ENCODE data around the gene UBE2N.
"Not testable (repeated sequence)": the region's sequence is repeated elsewhere in the genome, so short reads cannot be mapped to it uniquely, and the experiment has no call there.

The UBE2N gene

GRCh38 chr12:93415723-93416464 is 25.9 kb downstream of the UBE2N start:
- no peak for DNase-seq (ENCODE audit: low read depth in 1 of 2, low spot score in 1 of 2)

- no peak for DNase-seq (ENCODE audit: low read depth in 1 of 2, low spot score in 1 of 2)
Measured at GRCh38 chr12:93413064-93413463, 28.7 kb downstream of the UBE2N start.

DNA sequence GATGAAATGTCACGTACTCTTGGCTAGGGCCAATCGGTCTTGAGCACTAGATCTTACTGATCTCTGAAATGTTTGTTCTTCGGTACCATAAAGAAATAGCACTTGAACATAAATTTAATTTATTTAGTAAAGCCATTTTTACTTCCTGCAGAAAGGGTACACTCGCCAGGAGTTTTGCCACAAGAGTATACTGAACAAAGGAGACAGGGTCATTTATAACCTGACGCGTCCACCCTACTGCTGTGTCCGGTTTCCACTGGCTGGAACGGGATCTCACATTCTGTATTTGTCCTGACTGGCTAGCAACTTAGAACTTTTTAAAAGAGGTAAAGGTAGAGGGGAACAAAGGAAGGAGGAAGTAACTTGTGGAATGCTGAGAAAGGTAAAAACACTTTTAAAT is 29.4 kb downstream of the UBE2N start:
- DNase-seq (ENCODE audit: low read depth in 1 of 2, low spot score in 1 of 2): not testable (repeated sequence)

- DNase-seq (ENCODE audit: low read depth in 1 of 2, low spot score in 1 of 2): not testable (repeated sequence)
Measured at GRCh38 chr12:93411060-93411459, 30.7 kb downstream of the UBE2N start.

DNA sequence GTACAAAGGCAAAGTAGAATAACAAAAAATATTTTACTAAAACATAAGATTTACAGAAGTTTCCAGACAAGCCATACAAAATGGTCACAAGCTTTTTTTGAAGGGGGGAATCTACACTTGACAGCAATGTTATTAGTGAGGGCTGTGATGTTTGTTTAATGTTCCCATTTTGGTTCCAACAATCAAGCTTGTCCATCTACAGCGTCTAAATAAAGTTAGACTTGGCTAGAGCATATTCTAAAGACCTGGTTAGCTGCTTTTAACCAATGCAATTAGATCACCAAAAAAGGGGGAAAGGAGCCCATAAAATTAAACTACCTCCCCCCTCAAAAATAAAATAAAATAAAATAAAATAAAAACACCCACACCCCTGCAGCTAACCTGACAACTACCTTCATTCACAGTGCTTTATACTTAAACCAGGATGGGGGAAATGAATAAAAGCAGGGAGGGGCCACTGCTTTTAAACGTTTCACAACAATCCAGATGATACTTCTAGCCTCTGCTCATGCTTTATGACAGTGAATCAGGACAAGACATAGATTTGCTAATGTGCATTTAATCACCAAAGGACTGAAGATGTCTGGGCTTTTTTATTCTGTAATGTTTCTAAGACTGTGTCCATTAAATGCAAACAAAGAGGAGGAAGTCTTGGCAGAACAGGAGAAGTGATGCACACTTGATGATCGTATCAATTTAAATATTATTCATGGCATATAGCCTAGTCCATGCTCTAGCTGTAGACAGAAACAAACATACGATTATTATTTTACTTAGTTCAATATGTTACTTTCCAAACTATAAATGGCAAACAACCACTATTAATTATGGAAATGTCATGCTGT is 32.2 kb downstream of the UBE2N start:
- not testable (repeated sequence) for DNase-seq (ENCODE audit: low read depth in 1 of 2, low spot score in 1 of 2)

- DNase-seq (ENCODE audit: low read depth in 1 of 2, low spot score in 1 of 2): no peak
Measured at GRCh38 chr12:93408813-93409212, 32.9 kb downstream of the UBE2N start.

- no peak for DNase-seq (ENCODE audit: low read depth in 1 of 2, low spot score in 1 of 2)
Measured at GRCh38 chr12:93407963-93408283, 33.8 kb downstream of the UBE2N start.

DNA sequence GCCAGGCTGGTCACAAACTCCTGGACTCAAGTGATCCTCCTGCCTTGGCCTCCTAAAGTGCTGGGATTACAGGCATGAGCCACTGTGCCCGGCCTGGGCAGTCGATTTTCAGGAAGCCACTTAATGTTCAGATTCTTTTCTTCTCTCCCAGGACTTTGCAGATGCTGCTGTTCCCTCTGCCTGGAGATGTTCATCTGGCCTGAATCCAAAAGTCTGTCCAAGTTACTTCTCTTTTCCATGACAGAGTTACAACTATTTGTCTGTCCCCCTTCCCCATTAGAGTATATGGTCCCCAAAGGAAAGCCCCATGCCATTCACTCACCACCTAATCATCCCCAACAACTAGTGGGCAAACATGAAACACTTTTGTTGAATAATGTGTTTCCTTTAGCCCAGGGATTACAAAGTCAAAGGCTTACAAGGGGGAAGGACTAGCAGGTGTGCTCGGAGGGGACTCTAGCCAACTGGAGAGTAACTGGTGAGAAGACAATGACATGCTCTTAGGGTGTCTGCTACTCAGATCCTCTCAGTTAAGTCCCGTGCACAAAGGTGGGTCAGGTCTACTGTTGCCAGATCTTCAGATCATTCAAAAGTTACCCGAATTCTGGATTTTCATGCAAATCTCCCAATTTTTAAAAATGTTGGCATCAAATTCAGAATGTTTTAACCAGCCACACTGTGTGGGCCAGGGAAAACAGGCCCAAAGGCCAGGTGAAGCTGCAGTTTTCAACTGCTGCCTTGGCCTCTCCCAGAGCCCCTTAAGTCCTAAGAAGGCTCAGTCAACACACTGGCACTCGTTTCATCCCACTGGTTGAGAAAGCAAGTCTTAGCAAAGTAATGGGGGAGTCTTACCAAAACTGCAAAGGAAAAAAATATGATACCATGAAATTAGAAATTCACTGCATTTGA is 34.4 kb downstream of the UBE2N start:
- no peak for DNase-seq (ENCODE audit: low read depth in 1 of 2, low spot score in 1 of 2)

- DNase-seq (ENCODE audit: low read depth in 1 of 2, low spot score in 1 of 2): no peak
Measured at GRCh38 chr12:93404961-93405849, 36.5 kb downstream of the UBE2N start.

GRCh38 chr12:93403988-93404803 is 37.6 kb downstream of the UBE2N start:
- DNase-seq (ENCODE audit: low read depth in 1 of 2, low spot score in 1 of 2): no peak

DNA sequence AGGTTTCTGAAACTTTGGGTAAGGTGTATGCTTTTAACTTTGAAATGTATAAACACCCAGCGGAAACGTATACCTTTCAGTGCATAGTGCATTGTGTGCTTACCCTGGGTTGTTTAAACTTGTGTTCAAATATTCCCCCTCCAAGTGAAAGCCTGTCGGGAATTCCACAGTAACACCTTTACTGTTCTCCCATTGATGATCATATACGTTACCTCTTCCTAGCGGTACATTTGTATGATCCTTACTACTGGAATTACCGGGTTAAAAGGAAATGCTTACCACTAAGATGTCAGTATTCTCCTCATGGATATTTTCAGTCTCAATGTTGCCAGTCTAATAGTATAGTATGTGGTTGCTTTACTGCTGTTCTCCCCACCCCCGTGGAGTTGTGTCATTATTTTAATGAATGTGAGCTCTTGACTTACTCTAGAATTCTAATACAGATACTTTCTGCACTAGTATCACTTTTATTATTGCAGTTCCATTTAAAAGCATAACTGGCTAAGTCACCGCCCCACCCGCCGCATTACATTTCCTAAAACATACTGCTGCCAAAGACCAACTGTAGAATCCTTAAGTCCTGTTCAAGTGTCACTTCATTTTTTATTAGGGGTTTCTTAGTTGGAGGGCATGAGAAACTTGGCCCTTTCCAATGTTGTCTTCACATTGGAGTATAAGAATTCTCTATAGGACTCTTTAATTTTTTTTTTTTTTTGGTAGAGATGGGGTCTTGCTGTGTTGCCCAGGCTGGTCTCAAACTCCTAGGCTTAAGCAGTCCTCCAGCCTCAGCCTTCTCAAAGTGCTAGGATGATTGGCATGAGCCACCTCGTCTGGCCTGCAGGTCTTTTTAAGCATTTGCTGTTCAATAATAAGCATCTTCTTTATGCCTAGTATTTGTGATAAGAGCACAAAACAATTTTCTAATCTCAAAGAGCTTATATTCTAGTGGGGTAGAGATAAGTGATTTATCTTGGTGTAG is 39.1 kb downstream of the UBE2N start:
- no peak for DNase-seq (ENCODE audit: low read depth in 1 of 2, low spot score in 1 of 2)

DNA sequence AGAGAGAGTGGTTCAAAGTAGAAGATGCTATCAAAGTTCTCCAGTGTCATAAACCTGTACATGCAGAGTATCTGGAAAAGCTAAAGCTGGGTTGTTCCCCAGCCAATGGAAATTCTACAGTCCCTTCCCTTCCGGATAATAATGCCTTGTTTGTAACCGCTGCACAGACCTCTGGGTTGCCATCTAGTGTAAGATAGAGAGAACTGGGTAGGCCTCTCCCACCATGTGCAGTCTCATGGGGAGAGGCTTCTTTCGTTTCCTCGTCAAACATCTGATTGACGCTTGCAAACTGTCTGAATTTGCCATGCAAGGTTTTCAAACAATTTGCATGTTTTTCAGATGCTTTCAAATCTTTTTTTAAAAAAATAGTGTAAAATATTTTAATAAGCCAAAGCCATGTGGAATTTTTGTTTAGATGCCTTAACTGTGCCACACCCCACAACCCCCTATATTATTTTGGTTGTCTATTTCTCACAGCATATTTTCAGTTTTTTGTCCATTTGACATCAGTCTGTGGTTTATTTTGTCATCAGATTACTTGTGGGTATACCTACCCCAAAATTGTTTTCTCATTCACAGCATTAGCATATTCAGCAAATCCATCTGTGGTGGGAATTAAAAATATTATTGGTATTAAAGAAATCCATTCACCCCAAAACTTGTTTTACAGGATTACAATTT is 42.4 kb downstream of the UBE2N start:
- DNase-seq (ENCODE audit: low read depth in 1 of 2, low spot score in 1 of 2): not testable (repeated sequence)

GRCh38 chr12:93397412-93397811 is 44.3 kb downstream of the UBE2N start:
- DNase-seq (ENCODE audit: low read depth in 1 of 2, low spot score in 1 of 2): no peak

DNA sequence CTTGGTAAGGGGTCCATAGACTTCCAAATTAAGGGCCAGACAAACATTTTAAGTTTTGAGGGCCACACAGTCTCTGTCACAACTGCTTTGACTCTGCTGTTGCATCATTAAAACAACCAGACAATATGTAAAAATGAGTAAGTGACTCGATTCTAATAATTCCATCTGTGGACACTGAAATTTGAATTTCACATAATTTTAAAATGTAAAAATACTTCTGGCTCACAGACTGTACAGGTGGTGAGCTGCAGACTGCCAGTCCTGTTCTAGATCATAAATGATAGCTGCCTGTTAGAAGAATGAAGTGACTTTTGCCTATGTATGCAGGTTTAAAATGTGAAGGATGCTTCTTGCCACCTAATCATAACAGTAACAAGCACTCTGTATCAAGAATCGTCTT is 48.3 kb downstream of the UBE2N start:
- no peak for DNase-seq (ENCODE audit: low read depth in 1 of 2, low spot score in 1 of 2)

DNA sequence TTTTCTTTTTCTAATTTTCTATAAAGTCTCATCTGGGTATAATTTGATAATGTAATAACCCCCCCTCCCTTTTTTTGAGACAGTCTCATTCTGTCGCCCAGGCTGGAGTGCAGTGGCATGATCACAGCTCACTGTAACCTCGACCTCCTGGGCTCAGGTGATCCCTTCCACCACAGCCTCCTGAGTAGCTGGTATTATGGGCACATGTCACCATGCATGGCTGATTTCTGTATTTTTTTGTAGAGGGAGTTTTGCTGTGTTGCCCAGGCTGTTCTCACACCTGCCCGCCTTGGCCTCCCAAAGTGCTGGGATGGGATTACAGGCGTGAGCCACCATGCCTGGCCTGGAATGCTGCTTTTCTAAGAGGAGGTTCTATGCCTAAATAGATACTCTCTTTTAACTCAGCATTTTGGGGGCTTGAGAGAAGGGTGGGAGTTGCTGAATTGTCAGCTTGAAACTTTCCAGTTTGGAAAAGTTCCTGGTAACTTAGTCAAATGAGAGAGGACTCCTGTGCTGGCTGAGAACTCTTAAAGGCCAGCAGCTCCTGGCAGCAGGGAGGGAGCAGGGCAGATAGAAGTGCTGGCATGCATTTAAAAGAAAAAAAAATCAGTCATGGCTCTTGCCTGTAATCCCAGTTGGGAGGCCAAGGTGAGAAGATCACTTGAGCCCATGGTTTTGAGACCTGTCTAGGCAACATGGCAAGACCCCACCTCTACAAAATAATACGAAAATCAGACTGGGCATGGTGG is 51.0 kb downstream of the UBE2N start:
- no peak for DNase-seq (ENCODE audit: low read depth in 1 of 2, low spot score in 1 of 2)

DNA sequence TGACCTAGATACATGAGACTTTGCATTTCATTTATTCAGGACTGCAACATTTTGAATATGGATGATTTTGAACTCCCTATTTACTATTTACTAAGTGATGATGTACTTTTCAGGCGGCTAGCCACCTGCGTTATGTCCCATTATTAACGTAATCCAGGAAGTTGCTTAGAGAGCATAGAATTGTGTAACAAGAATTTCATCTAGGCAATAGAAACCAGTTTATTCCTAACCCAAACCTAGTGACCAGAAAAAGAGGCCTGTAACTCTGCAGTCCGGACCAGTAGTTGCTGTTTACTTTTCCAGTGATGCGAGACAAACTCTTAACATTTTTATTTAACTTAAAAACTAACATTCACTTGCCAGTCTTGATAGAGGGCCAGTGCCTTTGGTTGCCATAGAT is 51.7 kb downstream of the UBE2N start:
- no peak for DNase-seq (ENCODE audit: low read depth in 1 of 2, low spot score in 1 of 2)

DNA sequence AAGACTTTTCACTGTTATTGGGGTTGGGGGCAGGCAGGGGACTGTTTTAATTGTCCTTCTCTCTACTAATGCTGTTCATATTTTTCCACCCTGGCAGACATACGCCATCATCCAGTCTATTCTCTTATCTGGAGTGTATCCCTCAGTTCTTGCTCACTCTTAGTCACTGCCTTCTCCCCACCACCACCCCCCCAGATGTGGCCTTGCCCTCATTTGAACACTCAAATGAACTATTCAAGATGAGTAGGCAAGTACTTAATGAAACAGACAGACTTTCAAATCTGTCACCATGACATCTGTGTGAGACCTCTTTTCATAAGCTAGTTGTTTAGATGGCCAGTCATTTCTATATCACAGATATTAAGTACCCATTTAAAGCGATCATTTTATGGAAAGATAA is 54.0 kb downstream of the UBE2N start:
- DNase-seq (ENCODE audit: low read depth in 1 of 2, low spot score in 1 of 2): no peak

Data from stimulated activated CD4-positive, alpha-beta T cell treated with anti-CD3 and anti-CD28 coated beads, Interleukin-15, amount 100 ng/mL, for 1 hour (primary cell).